ENCODE results near the gene SZT2.
"Not testable (repeated sequence)": the region's sequence is repeated elsewhere in the genome, so short reads cannot be mapped to it uniquely, and the experiment has no call there.

Gene SZT2

GRCh38 chr1:43454270-43455011 lies 64.7 kb downstream of the SZT2 start:
- DNase-seq (ENCODE audit: low read depth in 2 of 2): peak; percentile 19 to 21

- no peak for DNase-seq (ENCODE audit: low read depth in 2 of 2)
Measured at GRCh38 chr1:43455213-43455889, 65.7 kb downstream of the SZT2 start.

- not testable (repeated sequence) for DNase-seq (ENCODE audit: low read depth in 2 of 2)
Measured at GRCh38 chr1:43458379-43458778, 68.7 kb downstream of the SZT2 start.

GRCh38 chr1:43460988-43461693 lies 71.4 kb downstream of the SZT2 start:
- DNase-seq (ENCODE audit: low read depth in 2 of 2): no peak

GRCh38 chr1:43463479-43463878 lies 73.8 kb downstream of the SZT2 start:
- no peak for DNase-seq (ENCODE audit: low read depth in 2 of 2)

- DNase-seq (ENCODE audit: low read depth in 2 of 2): no peak
Measured at GRCh38 chr1:43464681-43465504, 75.2 kb downstream of the SZT2 start.

- DNase-seq (ENCODE audit: low read depth in 2 of 2): no peak
Measured at GRCh38 chr1:43465505-43466067, 75.9 kb downstream of the SZT2 start.

- no peak for DNase-seq (ENCODE audit: low read depth in 2 of 2)
Measured at GRCh38 chr1:43466403-43466802, 76.7 kb downstream of the SZT2 start.

- no peak for DNase-seq (ENCODE audit: low read depth in 2 of 2)
Measured at GRCh38 chr1:43468414-43468813, 78.7 kb downstream of the SZT2 start.

- no peak for DNase-seq (ENCODE audit: low read depth in 2 of 2)
Measured at GRCh38 chr1:43469932-43470331, 80.2 kb downstream of the SZT2 start.

- no peak for DNase-seq (ENCODE audit: low read depth in 2 of 2)
Measured at GRCh38 chr1:43472087-43472462, 82.4 kb downstream of the SZT2 start.

- not testable (repeated sequence) for DNase-seq (ENCODE audit: low read depth in 2 of 2)
Measured at GRCh38 chr1:43472463-43473151, 82.9 kb downstream of the SZT2 start.

- DNase-seq (ENCODE audit: low read depth in 2 of 2): no peak
Measured at GRCh38 chr1:43473463-43473862, 83.8 kb downstream of the SZT2 start.

- not testable (repeated sequence) for DNase-seq (ENCODE audit: low read depth in 2 of 2)
Measured at GRCh38 chr1:43475611-43476401, 86.1 kb downstream of the SZT2 start.

- no peak for DNase-seq (ENCODE audit: low read depth in 2 of 2)
Measured at GRCh38 chr1:43477716-43478115, 88.0 kb downstream of the SZT2 start.

- DNase-seq (ENCODE audit: low read depth in 2 of 2): no peak
Measured at GRCh38 chr1:43479414-43479813, 89.7 kb downstream of the SZT2 start.

- DNase-seq (ENCODE audit: low read depth in 2 of 2): no peak
Measured at GRCh38 chr1:43481491-43481890, 91.8 kb downstream of the SZT2 start.

- DNase-seq (ENCODE audit: low read depth in 2 of 2): no peak
Measured at GRCh38 chr1:43482215-43482614, 92.5 kb downstream of the SZT2 start.

- no peak for DNase-seq (ENCODE audit: low read depth in 2 of 2)
Measured at GRCh38 chr1:43484367-43484766, 94.7 kb downstream of the SZT2 start.

GRCh38 chr1:43488165-43488564 lies 98.5 kb downstream of the SZT2 start:
- no peak for DNase-seq (ENCODE audit: low read depth in 2 of 2)
